Measurements from ENCODE around the gene PRKCE.
A peak's percentile ranks its signal among the peaks of the same experiment; 100 is the strongest.
"Not testable (repeated sequence)": the region's sequence is repeated elsewhere in the genome, so short reads cannot be mapped to it uniquely, and the experiment has no call there.

Gene PRKCE

DNA sequence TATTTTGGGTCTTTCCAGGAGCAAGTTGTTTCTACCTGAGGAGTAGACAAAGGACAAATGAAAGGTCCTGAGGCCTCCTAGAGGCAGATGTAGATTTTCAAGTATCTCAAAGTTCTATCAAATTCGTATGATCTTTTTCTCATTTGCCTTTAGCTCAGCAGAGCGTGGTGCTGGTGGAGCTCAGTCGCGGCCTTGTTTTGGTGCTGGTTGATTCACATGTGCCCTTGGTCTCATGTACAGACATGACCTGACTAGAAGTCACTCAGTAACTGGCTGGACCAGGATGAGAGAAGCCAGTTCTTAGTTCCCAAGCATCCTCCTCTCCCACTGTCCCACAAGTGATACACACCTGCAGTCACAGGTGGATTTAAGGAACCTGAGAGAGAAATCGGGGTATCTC lies 264.0 kb downstream of the PRKCE start:
- TF ChIP-seq CTCF (IDR thresholded peaks at IDR 0.05; ENCODE audit: insufficient read depth, missing control alignments), result no peak
- FAIRE-seq (no peak), DNase-seq (ENCODE audit: insufficient read length, low spot score) (no peak)

- not testable (repeated sequence) for DNase-seq (ENCODE audit: insufficient read length, low spot score); FAIRE-seq
Measured at GRCh38 chr2:45917561-45918176, 266.2 kb downstream of the PRKCE start.

- FAIRE-seq (no peak), DNase-seq (ENCODE audit: insufficient read length, low spot score) (no peak)
- TF ChIP-seq CTCF (IDR thresholded peaks at IDR 0.05; ENCODE audit: insufficient read depth, missing control alignments), result no peak
Measured at GRCh38 chr2:45918463-45919159, 267.1 kb downstream of the PRKCE start.

GRCh38 chr2:45919160-45919650 lies 267.7 kb downstream of the PRKCE start:
- TF ChIP-seq CTCF (IDR thresholded peaks at IDR 0.05; ENCODE audit: insufficient read depth, missing control alignments), result no peak
- DNase-seq (ENCODE audit: insufficient read length, low spot score) (no peak), FAIRE-seq (no peak)

DNA sequence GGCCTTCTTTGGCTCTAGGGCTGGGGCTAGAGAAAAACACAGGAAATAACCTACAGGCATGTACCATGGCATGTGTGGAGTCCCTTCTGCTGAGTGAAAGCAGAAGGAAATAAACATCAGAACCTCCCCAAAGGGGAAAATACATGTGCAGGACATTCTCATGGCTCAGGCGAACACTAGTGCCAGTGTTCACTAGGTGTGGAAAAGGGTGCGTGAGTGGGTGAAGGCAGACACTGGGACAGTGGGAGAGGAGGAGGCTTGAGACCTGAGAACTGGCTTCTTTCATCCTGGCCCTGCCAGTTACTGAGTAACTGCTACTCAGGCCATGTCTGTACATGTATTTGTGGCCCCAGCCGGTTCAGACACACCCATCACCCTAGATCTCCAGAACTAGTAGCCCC lies 268.2 kb downstream of the PRKCE start:
- DNase-seq (ENCODE audit: insufficient read length, low spot score), result no peak
- FAIRE-seq, result no peak
- no peak for TF ChIP-seq CTCF (IDR thresholded peaks at IDR 0.05; ENCODE audit: insufficient read depth, missing control alignments)

DNA sequence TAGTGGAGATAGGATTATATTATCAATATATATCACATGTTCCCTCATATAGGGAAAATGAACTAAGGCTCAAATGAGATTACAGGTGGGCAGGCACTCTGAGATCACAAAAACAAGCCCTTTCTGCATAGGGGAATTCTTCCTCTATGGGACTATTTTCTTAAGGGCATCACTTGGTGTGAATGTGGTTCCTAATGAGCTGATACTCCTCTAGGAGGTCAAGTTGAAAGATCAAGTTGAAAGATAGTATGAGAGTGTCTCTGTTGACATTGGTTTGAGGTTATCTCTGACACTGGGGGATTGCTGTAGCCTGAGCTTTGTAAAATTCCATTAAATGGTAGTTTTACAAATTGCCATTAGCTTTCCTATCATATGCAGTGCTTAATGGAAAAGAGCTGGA lies 270.4 kb downstream of the PRKCE start:
- TF ChIP-seq CTCF (IDR thresholded peaks at IDR 0.05; ENCODE audit: insufficient read depth, missing control alignments), result no peak
- no peak for FAIRE-seq
- DNase-seq (ENCODE audit: insufficient read length, low spot score), result no peak

- DNase-seq (ENCODE audit: insufficient read length, low spot score) (peak; percentile 80), FAIRE-seq (peak; percentile 93)
- TF ChIP-seq CTCF (IDR thresholded peaks at IDR 0.05; ENCODE audit: insufficient read depth, missing control alignments), result no peak
Measured at GRCh38 chr2:45922577-45922988, 271.1 kb downstream of the PRKCE start.

All from D721Med (cell line).